ENCODE measurements around the gene STIL. TPM values are rescaled to one million over a fixed set of nuclear protein-coding genes. Genes with fewer than 3 reads are reported as not detected.

The STIL gene
- total RNA-seq, 1 donor from 2014 or later: 19.7 TPM

DNA sequence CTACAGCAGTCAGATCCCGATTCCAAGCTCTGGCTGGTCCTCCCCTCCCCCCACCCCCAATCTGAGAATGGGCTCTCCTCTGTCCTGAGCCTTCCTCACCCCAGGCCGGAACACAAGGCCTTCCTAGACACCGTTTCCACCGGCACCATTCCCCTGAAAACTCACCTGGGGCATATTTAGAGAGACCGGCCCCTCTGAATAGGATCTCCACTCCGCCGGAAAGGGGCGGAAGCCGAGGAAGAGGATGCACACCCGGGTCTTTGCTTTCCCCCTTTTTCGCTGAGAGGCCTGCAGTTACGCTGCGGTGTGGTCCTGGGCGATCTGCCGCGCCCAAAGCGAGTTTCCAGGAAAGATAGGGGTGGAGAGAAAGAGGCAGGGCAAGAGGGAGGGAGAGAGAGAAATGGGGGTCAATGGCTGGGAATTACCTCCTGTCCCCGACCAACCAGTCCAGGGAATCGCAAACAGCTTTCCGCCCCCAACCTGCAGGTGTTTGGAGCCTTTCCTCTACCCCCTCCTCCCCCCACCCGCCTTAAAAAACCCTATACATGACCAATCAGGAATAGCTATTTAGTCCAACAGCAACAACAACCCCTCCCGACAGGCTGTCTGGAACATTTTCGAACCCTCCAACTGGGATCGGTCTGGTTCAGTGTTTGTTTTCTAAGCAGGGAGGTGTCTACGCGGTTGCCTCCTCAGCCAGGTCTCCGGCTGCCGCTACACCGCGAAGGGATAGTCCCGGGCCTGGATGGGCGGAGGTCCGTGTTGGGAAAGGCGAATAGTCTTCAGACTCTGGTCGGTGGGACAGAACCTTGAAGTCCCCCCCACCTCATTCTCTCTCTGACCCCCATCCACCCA is 84.7 kb downstream of the STIL start:
- DNase-seq (ENCODE audit: extremely low spot score, unreplicated experiment): no peak
- Mint-ChIP-seq H3K4me3 (no peak overlapping the region), H3K27me3 (peaks cover 85% of the 10 kb centered on the region), H3K36me3 (peaks cover 5% of the 10 kb centered on the region), H3K4me1 (ENCODE audit: unreplicated experiment) (peaks cover 5% of the 10 kb centered on the region), H3K27ac (no peak overlapping the region), H3K9me3 (no peaks in the 10 kb centered on the region)
- TF ChIP-seq, protein P1, sequence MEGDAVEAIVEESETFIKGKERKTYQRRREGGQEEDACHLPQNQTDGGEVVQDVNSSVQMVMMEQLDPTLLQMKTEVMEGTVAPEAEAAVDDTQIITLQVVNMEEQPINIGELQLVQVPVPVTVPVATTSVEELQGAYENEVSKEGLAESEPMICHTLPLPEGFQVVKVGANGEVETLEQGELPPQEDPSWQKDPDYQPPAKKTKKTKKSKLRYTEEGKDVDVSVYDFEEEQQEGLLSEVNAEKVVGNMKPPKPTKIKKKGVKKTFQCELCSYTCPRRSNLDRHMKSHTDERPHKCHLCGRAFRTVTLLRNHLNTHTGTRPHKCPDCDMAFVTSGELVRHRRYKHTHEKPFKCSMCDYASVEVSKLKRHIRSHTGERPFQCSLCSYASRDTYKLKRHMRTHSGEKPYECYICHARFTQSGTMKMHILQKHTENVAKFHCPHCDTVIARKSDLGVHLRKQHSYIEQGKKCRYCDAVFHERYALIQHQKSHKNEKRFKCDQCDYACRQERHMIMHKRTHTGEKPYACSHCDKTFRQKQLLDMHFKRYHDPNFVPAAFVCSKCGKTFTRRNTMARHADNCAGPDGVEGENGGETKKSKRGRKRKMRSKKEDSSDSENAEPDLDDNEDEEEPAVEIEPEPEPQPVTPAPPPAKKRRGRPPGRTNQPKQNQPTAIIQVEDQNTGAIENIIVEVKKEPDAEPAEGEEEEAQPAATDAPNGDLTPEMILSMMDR (conservative IDR thresholded peaks at IDR 0.05): no peak

- H3K27ac Mint-ChIP-seq: no peak overlapping the region
- H3K9me3 Mint-ChIP-seq: no peaks in the 10 kb centered on the region
- H3K36me3 Mint-ChIP-seq: no peaks in the 10 kb centered on the region
- no peak overlapping the region for H3K4me3 Mint-ChIP-seq
- peaks cover 79% of the 10 kb centered on the region for H3K27me3 Mint-ChIP-seq
- H3K4me1 Mint-ChIP-seq (ENCODE audit: unreplicated experiment): peaks cover 5% of the 10 kb centered on the region
- TF ChIP-seq, protein P1 (conservative IDR thresholded peaks at IDR 0.05): no peak
- no peak for DNase-seq (ENCODE audit: extremely low spot score, unreplicated experiment)
These were observed 85.3 kb downstream of the STIL start for GRCh38 chr1:47228644-47229030.

GRCh38 chr1:47227341-47228232 is 86.4 kb downstream of the STIL start:
- H3K9me3 Mint-ChIP-seq: no peaks in the 10 kb centered on the region
- TF ChIP-seq, protein P1 (conservative IDR thresholded peaks at IDR 0.05): no peak
- H3K36me3 Mint-ChIP-seq: no peaks in the 10 kb centered on the region
- H3K4me1 Mint-ChIP-seq (ENCODE audit: unreplicated experiment): peaks cover 5% of the 10 kb centered on the region
- H3K27me3 Mint-ChIP-seq: peaks cover 68% of the 10 kb centered on the region
- no peak for DNase-seq (ENCODE audit: extremely low spot score, unreplicated experiment)
- peak overlapping the region; percentile 45 for H3K4me3 Mint-ChIP-seq
- no peak overlapping the region for H3K27ac Mint-ChIP-seq

DNA sequence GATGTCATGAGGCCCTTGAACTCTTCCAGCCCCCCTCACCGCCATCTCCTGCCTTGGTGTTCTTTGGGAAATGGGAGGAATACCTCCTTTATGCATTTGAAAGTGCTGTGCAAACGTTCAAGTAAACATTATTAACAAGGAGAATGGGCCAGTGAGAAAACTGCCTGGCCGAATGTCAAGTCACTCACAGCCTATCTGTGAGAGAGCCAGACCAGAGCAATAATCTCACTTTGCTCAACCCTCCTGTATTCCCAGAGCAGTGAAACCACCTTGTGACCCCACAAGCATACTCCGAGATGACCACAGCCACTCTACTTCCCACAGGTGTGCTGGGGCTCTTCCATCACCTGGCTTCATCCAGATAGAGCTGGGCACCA is 87.1 kb downstream of the STIL start:
- Mint-ChIP-seq H3K36me3 (no peaks in the 10 kb centered on the region), H3K9me3 (no peaks in the 10 kb centered on the region), H3K27ac (no peak overlapping the region), H3K27me3 (peaks cover 62% of the 10 kb centered on the region), H3K4me1 (ENCODE audit: unreplicated experiment) (peaks cover 5% of the 10 kb centered on the region), H3K4me3 (no peak overlapping the region)
- no peak for DNase-seq (ENCODE audit: extremely low spot score, unreplicated experiment)
- TF ChIP-seq, protein P1 (conservative IDR thresholded peaks at IDR 0.05): no peak

DNA sequence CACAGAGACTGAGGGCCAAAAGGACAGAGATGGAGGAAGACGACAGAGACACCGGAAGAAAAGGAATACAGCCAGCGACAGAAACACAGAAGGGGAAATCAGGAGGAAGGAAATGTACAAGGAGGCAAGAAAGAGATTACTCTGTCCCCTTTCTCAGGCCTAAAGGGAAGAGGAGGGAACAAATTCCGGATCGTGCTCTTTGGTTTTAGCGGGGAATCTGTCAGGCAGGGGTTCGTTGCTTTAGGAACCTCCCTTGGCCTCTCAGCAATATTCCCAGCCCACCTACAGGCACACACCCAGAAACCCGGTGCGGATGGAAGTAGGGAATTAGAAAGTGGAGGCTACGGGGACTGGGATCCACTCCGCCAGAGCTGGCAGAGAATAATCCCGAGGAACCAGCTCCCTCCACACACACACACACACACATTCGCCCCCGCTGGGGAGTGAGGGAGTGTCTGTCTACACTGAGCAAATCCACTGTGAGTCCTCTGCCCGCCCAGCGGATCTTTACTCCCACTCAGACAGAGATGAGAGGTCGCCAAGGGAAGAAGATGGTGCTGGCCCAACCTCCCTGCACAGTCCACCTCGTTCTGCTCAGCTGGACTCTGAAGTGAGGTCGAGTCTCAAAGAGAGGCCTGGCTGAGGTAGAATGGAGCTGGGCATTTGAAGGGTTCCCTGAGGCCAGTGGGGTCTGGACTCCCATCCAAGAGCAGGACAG is 87.7 kb downstream of the STIL start:
- Mint-ChIP-seq H3K36me3 (no peaks in the 10 kb centered on the region), H3K9me3 (no peaks in the 10 kb centered on the region), H3K27me3 (peaks cover 57% of the 10 kb centered on the region), H3K4me3 (peak overlapping the region; percentile 75), H3K27ac (no peak overlapping the region), H3K4me1 (ENCODE audit: unreplicated experiment) (peaks cover under 1% of the 10 kb centered on the region)
- TF ChIP-seq, protein P1 (conservative IDR thresholded peaks at IDR 0.05): no peak
- DNase-seq (ENCODE audit: extremely low spot score, unreplicated experiment): no peak

Measured in type B pancreatic cell (in vitro differentiated cells).